OCI-LY7 (cell line): Measurements from ENCODE around the gene RIT2.

Source experiments
- CTCF ChIP-seq: fragments of 200-600 bp; sonication (generic); conservative IDR thresholded peaks from 2 replicates; pipeline ENCODE4 v1.5.1; 2014; ENCODE audit warnings: mild to moderate bottlenecking, antibody characterized with exemption, low read length, moderate library complexity, mixed read lengths
- EZH2phosphoT487 ChIP-seq: fragments of 200-600 bp; sonication (generic); IDR thresholded peaks from 2 replicates; pipeline ENCODE4 v1.6.1; 2018; ENCODE audit warnings: low read depth, borderline replicate concordance, mild to moderate bottlenecking, mixed run types, antibody characterized with exemption, low read length, moderate library complexity, mixed read lengths

GRCh38 chr18:42712065-42712464 is 403.4 kb downstream of the RIT2 start:
- no peak for TF ChIP-seq CTCF
- no peak for TF ChIP-seq EZH2phosphoT487
